Activated naive CD8-positive, alpha-beta T cell treated with anti-CD3 and anti-CD28 coated beads, Interleukin-2, amount 10 ng/mL, durations not matched to agents 7 days and 5 days (primary cell): ENCODE results near the gene MED8. TPM values are rescaled to one million over a fixed set of nuclear protein-coding genes. Genes with fewer than 3 reads are reported as not detected.

Experiments used
- ATAC-seq: fragments of 150-1000 bp; cut with Tn5 transposase; one replicate; pipeline ENCODE4 v1.10.0; 2021; ENCODE audit warnings: low read depth, moderate library complexity
- POLR2A ChIA-PET: fragments of 350-600 bp; sonication (Branson Sonifier 250); formaldehyde crosslinking; loops from one replicate; lab custom pipeline; 2021; ENCODE audit warnings: antibody characterized with exemption; lab: Charles Lee
- DNase-seq: peaks from one replicate; pipeline ENCODE4 v3.0.0; 2021
- H3K27ac Mint-ChIP-seq: one replicate; pipeline ENCODE4 v1.8.0; 2022; ENCODE audit warnings: mild to moderate bottlenecking, mixed read lengths
- H3K27me3 Mint-ChIP-seq: one replicate; pipeline ENCODE4 v1.8.0; 2022; ENCODE audit warnings: mild to moderate bottlenecking, moderate library complexity, mixed read lengths
- H3K36me3 Mint-ChIP-seq: one replicate; pipeline ENCODE4 v1.8.0; 2021; ENCODE audit warnings: mild to moderate bottlenecking, mixed read lengths
- H3K4me1 Mint-ChIP-seq: one replicate; pipeline ENCODE4 v1.8.0; 2021; ENCODE audit warnings: mixed read lengths
- H3K4me3 Mint-ChIP-seq: one replicate; pipeline ENCODE4 v1.8.0; 2022; ENCODE audit warnings: mild to moderate bottlenecking, moderate library complexity, mixed read lengths
- H3K9me3 Mint-ChIP-seq: one replicate; pipeline ENCODE4 v1.8.0; 2021; ENCODE audit warnings: mixed read lengths
- microRNA-seq: library from miRNA; unstranded; fragments of <30 nt; microRNA quantifications from one replicate; pipeline ENCODE4 v1.2.0, GENCODE V29; 2022
- total RNA-seq, 2 experiments: library from RNA; stranded (reverse); gene quantifications; one replicate each; pipeline ENCODE4 v1.2.3, GENCODE V29; 2021

MED8 gene
- total RNA-seq, 2 experiments from 2014 or later = 34.3 to 35.3 TPM

GRCh38 chr1:43345120-43345519 lies 44.5 kb downstream of the MED8 start:
- POLR2A ChIA-PET = no interaction called here
- Mint-ChIP-seq H3K4me1 (peaks cover 6% of the 10 kb centered on the region), H3K4me3 (no peak overlapping the region), H3K36me3 (no peaks in the 10 kb centered on the region), H3K27ac (no peak overlapping the region), H3K9me3 (no peaks in the 10 kb centered on the region), H3K27me3 (peaks cover 10% of the 10 kb centered on the region)
- DNase-seq (no peak), ATAC-seq (no peak)

GRCh38 chr1:43344267-43344850 lies 45.2 kb downstream of the MED8 start:
- Mint-ChIP-seq H3K36me3 (no peaks in the 10 kb centered on the region), H3K27ac (no peak overlapping the region), H3K4me3 (no peak overlapping the region), H3K9me3 (no peaks in the 10 kb centered on the region), H3K27me3 (peaks cover 10% of the 10 kb centered on the region), H3K4me1 (peaks cover 1% of the 10 kb centered on the region)
- ATAC-seq (no peak), DNase-seq (no peak)
- POLR2A ChIA-PET = no interaction called here

GRCh38 chr1:43340559-43340958 lies 49.0 kb downstream of the MED8 start:
- peaks cover 4% of the 10 kb centered on the region for H3K27me3 Mint-ChIP-seq
- H3K36me3 Mint-ChIP-seq = no peaks in the 10 kb centered on the region
- no peaks in the 10 kb centered on the region for H3K9me3 Mint-ChIP-seq
- H3K4me1 Mint-ChIP-seq = no peaks in the 10 kb centered on the region
- no peak overlapping the region for H3K4me3 Mint-ChIP-seq
- ATAC-seq (no peak), DNase-seq (no peak)
- POLR2A ChIA-PET = no interaction called here
- H3K27ac Mint-ChIP-seq = no peak overlapping the region

GRCh38 chr1:43339584-43340232 lies 49.9 kb downstream of the MED8 start:
- POLR2A ChIA-PET = no interaction called here
- no peak for ATAC-seq
- DNase-seq = no peak
- Mint-ChIP-seq H3K27me3 (peaks cover 4% of the 10 kb centered on the region), H3K36me3 (no peaks in the 10 kb centered on the region), H3K4me3 (no peak overlapping the region), H3K4me1 (no peaks in the 10 kb centered on the region), H3K27ac (no peak overlapping the region), H3K9me3 (no peaks in the 10 kb centered on the region)

GRCh38 chr1:43338001-43338400 lies 51.6 kb downstream of the MED8 start:
- POLR2A ChIA-PET = no interaction called here

GRCh38 chr1:43337588-43337987 lies 52.0 kb downstream of the MED8 start, which contains the start of gene MPL:
Gene MPL, plus strand, starts transcription at chr1:43337818. Its CDS starts 31 bp downstream, at chr1:43337849.
- ATAC-seq = no peak
- Mint-ChIP-seq H3K27ac (no peak within 1 kb of the TSS), H3K36me3 (no peaks in the 10 kb centered on the region), H3K9me3 (no peaks in the 10 kb centered on the region), H3K4me3 (no peak within 1 kb of the TSS), H3K4me1 (no peaks in the 10 kb centered on the region), H3K27me3 (peaks cover 4% of the 10 kb centered on the region)
- POLR2A ChIA-PET = no interaction called here
- DNase-seq = no peak

More at GRCh38 chr1:43338001-43338400, 51.6 kb downstream of the MED8 start:
- H3K4me3 Mint-ChIP-seq = no peak overlapping the region
- H3K36me3 Mint-ChIP-seq = no peaks in the 10 kb centered on the region
- no peak for ATAC-seq
- no peak for DNase-seq
- peaks cover 4% of the 10 kb centered on the region for H3K27me3 Mint-ChIP-seq
- H3K27ac Mint-ChIP-seq = no peak overlapping the region
- H3K9me3 Mint-ChIP-seq = no peaks in the 10 kb centered on the region
- H3K4me1 Mint-ChIP-seq = no peaks in the 10 kb centered on the region

GRCh38 chr1:43334453-43335205 lies 55.0 kb downstream of the MED8 start:
- peaks cover 6% of the 10 kb centered on the region for H3K4me1 Mint-ChIP-seq
- no peaks in the 10 kb centered on the region for H3K9me3 Mint-ChIP-seq
- H3K36me3 Mint-ChIP-seq = no peaks in the 10 kb centered on the region
- H3K27ac Mint-ChIP-seq = no peak overlapping the region
- DNase-seq = no peak
- H3K27me3 Mint-ChIP-seq = no peaks in the 10 kb centered on the region
- no peak overlapping the region for H3K4me3 Mint-ChIP-seq
- POLR2A ChIA-PET = no interaction called here
- no peak for ATAC-seq

Small RNA genes lying within 50 kb of the gene (microRNA-seq; reads per million reads assigned to microRNA genes)
- 2.1 reads per million for gene MIR6734

Other genes starting within 250 kb of the MED8 start
- gene EBNA1BP2, start 217.5 kb downstream of the MED8 start, total RNA-seq = 10 to 100 TPM; 34.5 to 40.0 TPM
- not detected for gene CFAP57, start 217.5 kb downstream of the MED8 start, total RNA-seq
- gene TMEM125, start 119.8 kb downstream of the MED8 start, total RNA-seq = not detected
- not detected for gene C1orf210, start 104.2 kb downstream of the MED8 start, total RNA-seq
- under 1 TPM; 0.23 to 0.75 TPM for gene TIE1, start 88.8 kb downstream of the MED8 start, total RNA-seq
- gene MPL, start 52.0 kb downstream of the MED8 start, total RNA-seq = not detected
- gene CDC20, start 30.8 kb downstream of the MED8 start, total RNA-seq = 100 to 1,000 TPM; 107 to 123 TPM
- 10 to 100 TPM; 51.3 to 53.7 TPM for gene ELOVL1, start 21.8 kb downstream of the MED8 start, total RNA-seq
- gene SZT2, start 99 bp upstream of the MED8 start, total RNA-seq = 10 to 100 TPM; 84.8 to 88.2 TPM
- gene HYI, start 64.1 kb upstream of the MED8 start, total RNA-seq = 10 to 100 TPM; 18.3 to 21.3 TPM
- gene PTPRF, start 141.1 kb upstream of the MED8 start, total RNA-seq = 1 to 10 TPM; 1.8 to 2.3 TPM